Measurements from ENCODE around the gene ENTHD1.

The ENTHD1 gene

DNA sequence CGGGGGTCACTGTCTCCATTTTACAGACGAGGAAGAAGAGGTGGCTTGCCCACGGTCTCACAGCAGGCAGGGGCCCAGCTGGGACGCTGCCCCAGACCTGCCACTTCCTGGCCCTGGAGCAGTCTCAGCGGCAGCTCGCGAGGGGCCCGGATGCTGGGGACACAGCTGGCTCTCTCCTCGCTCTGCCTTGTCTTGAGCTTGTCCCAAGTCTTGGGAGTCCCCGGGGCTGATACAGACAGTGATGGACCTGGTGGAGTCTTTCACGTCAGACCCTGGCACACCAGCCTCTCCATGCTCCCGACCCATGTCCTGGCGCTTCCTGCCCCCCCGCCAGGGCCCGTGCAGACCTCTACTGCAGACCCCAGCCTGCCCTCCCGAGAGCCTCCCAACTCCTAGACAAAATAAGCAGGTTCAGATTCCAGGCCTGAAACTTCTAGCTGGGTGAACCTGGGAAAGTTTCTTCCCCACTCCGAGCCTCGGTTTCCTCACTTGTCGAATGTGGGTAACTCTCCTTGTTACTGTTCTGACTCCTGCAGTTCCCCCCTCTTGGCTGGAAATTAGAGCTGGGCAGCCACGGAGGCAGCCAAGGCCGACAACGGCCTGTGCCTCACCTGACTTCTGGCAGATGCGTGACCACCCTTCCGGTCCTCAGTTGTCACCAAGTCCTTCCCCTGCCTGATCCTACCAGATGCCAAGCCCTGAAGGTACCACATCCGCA, 177.6 kb downstream of the ENTHD1 start:
- TF ChIP-seq, protein P1, sequence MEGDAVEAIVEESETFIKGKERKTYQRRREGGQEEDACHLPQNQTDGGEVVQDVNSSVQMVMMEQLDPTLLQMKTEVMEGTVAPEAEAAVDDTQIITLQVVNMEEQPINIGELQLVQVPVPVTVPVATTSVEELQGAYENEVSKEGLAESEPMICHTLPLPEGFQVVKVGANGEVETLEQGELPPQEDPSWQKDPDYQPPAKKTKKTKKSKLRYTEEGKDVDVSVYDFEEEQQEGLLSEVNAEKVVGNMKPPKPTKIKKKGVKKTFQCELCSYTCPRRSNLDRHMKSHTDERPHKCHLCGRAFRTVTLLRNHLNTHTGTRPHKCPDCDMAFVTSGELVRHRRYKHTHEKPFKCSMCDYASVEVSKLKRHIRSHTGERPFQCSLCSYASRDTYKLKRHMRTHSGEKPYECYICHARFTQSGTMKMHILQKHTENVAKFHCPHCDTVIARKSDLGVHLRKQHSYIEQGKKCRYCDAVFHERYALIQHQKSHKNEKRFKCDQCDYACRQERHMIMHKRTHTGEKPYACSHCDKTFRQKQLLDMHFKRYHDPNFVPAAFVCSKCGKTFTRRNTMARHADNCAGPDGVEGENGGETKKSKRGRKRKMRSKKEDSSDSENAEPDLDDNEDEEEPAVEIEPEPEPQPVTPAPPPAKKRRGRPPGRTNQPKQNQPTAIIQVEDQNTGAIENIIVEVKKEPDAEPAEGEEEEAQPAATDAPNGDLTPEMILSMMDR (IDR thresholded peaks at IDR 0.05; ENCODE audit: insufficient read depth, missing control alignments), result no peak
- FAIRE-seq, result no peak
- no peak for DNase-seq (ENCODE audit: insufficient read length, low spot score)

DNA sequence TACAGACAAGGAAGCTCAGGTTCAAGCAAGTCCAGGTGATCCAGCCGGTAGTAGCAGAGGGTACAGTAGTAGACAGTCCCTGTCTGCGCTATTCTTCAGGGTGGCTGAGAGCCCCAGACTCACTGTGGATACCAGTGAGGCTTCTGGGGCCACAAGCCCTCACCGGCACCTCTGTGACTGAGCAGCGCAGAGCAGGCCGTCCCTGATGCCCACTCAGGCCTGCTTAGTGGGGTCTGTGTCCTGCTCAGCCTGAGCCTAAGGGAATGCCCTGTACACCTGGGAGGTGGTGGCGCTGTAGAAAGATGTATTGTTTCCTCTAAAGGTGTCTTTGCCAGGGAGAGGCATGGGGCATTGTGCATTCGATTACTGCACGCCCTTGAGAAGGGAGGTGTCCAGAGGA, 179.2 kb downstream of the ENTHD1 start:
- no peak for FAIRE-seq
- TF ChIP-seq, protein P1 (IDR thresholded peaks at IDR 0.05; ENCODE audit: insufficient read depth, missing control alignments), result no peak

GRCh38 chr22:39713799-39714290, 179.7 kb downstream of the ENTHD1 start:
- TF ChIP-seq, protein P1 (IDR thresholded peaks at IDR 0.05; ENCODE audit: insufficient read depth, missing control alignments), result no peak
- DNase-seq (ENCODE audit: insufficient read length, low spot score) (no peak), FAIRE-seq (no peak)

More for the DNA sequence above, 179.2 kb downstream of the ENTHD1 start:
- no peak for DNase-seq (ENCODE audit: insufficient read length, low spot score)

GRCh38 chr22:39712751-39713525, 180.6 kb downstream of the ENTHD1 start:
- no peak for FAIRE-seq
- TF ChIP-seq, protein P1 (IDR thresholded peaks at IDR 0.05; ENCODE audit: insufficient read depth, missing control alignments), result no peak

DNA sequence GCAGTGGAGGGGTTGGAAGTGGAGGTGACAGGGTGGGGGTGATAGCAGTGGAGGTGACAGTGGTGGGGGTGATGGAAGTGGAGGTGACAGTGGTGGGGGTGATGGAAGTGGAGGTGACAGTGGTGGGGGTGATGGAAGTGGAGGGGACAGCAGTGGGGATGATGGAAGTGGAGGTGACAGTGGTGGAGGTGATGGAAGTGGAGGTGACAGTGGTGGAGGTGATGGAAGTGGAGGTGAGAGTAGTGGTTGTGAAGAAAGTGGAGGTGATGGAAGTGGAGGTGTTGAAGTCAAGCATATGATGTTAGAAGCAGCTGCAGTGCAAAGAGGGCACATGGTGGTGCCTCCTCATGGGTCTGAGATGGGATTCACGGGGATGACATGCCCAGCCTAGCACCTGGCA, 181.5 kb downstream of the ENTHD1 start:
- TF ChIP-seq, protein P1 (IDR thresholded peaks at IDR 0.05; ENCODE audit: insufficient read depth, missing control alignments), result no peak
- no peak for FAIRE-seq
- no peak for DNase-seq (ENCODE audit: insufficient read length, low spot score)

More at GRCh38 chr22:39712751-39713525, 180.6 kb downstream of the ENTHD1 start:
- no peak for DNase-seq (ENCODE audit: insufficient read length, low spot score)

GRCh38 chr22:39710380-39711150, 183.0 kb downstream of the ENTHD1 start:
- TF ChIP-seq, protein P1 (IDR thresholded peaks at IDR 0.05; ENCODE audit: insufficient read depth, missing control alignments), result no peak
- FAIRE-seq (no peak), DNase-seq (ENCODE audit: insufficient read length, low spot score) (no peak)
